Measurements from ENCODE around the gene MRPS6.

MRPS6 gene

DNA sequence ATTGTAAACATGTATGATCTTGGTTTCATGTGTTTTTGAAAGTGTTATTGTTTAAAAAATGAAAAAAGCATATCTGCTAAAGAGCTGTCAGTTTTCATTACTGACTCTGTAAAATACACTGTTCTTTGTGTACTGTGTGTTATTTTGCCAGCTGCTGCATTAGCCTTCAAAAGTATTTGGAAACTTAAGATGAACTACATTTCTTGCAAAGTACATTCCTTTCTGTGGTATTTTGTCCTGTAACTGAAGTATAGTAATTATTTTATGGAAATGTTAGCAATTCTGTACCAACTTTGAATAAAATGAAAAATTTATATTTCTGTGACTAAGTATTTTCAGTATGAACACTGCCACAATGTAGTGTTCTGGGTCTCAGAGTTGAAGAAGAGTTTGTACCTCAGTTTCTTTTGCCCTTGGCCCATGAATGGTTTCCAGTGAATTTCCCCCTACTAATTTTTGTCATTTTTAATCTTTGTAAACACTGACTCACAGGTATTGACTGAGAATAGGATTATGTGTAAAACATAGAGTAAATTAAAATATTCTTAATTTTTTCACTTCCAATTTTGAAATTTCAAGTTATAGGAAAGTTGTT, 32.7 kb downstream of the MRPS6 start:
- DNase-seq, result no peak

DNA sequence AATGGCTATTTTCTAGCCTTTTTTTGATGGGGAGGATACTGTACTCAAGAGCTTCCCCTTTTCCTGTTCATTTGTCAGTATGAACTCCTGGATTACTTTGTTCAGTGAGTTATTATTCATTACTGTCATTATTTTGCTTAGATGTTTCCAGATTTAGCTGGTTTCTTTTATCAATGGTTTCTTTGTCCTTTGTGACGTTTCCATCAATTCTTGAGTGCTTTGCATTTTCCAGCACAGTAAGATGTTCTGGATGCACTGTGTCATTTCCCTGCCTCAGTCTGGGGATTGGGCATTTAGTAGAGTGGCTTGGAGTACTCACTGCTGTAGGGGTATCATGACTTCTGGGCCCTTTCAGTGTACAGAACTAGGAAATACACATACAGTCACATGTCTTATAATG, 34.2 kb downstream of the MRPS6 start:
- no peak for DNase-seq

DNA sequence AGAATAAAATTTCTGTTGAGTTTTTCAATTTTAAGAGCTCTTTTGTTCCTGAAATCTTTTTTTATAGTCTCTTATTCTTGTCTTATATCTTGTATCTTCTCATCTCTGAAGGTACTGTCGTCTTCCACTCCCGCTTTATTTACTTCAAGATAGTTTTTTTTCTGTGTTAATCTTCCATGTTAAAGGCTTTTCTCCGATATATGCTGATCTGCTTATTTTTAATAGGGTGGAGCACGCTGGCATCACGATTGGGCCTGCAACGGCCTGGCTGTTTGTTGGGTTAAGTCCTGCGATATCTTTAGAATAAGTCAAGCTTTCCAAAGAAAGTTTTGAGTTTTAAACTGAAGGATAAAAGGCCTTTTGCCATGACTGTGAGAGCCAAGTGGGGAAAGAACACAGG, 35.7 kb downstream of the MRPS6 start:
- DNase-seq, result no peak

DNA sequence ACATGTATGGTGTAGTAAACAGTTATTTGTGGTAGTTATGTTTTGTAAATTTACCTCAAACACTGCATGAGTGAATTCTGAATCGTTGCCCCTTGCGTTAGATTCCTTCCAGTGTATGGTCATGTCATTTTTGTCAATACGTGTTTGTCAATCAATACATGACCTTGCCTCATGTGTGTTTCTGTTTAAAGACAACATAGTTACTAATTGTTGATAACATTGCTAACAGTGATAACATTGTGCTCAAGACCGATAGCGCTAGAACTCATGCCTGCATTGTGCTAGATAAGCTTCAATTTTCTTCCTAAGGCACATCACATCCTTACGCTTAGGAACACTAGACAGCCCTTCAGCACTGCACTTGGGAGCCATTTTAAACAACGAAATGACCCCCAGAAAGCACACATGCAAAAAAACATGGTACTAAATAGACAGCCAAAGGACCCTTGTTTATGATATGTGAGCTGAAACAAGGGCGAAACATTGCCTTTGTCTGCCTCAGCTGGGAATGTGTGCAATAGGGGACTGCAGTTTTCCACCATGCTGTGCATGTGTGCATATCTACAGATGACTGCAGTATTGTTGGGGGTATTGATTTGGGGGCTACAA, 37.3 kb downstream of the MRPS6 start:
- DNase-seq, result no peak

DNA sequence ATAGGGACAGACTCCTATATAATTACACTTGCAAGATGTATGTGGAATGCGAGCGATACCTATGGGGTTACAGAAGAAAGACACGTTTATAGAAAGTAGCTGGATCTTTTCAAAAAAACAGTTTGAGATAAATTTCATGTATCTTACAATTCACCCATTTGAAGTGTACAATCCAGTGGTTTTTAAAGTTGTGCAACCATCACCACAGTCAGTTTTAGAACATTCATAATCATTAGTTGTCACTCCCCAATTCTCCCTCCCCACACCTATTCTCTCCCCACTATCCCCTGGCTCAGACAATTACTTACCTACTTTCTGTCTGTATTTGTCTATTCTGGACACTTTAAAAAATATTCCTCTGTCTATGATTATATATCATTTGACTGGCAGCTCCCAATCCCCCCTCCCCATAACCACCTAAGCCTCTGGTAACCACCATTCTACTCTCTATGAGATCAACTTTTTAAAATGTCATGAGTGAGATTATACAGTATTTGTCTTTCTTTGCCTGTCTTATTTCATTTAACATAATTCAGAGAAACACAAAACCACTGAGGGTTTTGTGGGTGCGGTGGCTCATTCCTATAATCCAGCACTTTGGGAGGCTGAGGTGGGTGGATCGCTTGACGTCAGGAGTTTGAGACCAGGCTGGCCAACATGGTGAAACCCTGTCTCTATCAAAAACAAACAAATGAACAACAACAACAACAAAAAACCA, 39.1 kb downstream of the MRPS6 start:
- no peak for DNase-seq

DNA sequence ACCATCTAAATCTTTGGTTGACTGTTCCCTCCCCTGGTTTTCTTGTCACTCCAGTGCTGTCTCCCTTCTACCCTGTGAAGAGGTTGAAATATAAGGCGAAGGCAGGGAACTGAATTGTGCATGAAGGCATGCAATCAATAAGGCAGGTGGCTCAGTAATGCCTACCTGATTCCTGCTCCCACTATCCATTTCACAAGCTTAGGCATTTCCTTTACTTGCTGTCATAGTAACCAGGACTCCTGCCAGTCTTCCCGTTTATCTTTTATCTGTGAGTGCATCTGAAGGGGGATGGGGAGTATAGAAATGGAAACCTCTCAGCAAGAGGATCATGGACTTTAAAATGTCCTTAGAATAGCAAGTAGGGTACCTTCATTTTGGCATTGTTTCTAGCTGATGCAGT, 40.5 kb downstream of the MRPS6 start:
- DNase-seq, result no peak

DNA sequence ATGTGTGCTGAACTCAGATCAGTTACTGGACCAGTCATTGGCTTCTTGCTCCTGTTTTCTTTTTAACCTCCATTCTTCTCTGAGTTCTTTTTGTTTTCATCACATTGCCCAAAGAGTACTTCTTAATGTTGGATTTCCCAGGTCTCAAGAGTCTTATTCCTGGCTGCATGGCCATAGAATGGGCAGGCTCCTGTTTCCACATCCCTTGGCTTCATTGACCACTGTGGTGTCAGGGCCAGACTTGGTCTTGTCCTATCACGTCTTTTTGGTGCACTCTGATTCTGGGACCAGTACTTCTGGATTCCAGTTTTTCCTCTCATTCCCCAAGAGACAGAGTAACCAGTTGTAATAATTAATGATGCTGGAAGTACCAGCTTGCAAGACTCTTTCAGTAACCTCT, 41.8 kb downstream of the MRPS6 start:
- no peak for DNase-seq

DNA sequence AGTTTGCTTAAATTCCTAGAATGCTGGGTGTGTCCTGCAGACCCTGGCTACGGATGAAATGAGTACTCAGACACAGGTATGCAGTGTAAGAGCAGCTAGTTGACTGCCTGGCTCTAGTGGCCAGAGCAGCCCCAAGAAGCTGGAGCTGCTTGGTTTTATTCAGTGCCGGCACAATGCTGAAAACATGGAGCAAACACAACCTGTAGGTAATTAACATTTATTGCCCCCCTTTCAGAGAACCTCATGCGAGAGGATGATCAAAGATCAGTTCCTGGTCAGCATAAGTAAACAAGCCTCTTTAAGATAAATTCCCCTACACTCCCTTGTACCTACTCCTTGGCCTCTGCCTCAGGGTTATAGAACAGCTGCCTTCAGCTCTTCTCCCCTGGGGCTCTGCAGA, 43.2 kb downstream of the MRPS6 start:
- DNase-seq, result no peak

DNA sequence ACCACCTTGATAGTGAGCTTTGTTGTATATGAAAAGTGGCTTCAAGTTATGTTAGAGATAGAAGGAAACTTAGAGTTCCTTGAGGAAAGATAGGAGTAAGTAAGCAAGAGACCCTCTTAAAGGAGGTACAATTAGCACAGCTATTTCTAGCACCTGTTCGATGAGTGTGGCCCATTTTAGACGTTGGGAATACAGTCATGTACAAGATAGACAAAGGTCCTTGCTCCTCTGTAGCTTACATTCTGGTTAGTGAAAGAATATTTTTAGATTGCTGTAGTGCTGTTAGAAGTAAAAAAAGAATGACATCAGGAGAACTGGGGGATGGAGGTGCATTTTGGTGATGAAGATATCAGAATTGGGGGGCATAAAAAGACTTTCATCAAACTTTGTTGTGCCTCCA, 47.5 kb downstream of the MRPS6 start:
- no peak for DNase-seq

DNA sequence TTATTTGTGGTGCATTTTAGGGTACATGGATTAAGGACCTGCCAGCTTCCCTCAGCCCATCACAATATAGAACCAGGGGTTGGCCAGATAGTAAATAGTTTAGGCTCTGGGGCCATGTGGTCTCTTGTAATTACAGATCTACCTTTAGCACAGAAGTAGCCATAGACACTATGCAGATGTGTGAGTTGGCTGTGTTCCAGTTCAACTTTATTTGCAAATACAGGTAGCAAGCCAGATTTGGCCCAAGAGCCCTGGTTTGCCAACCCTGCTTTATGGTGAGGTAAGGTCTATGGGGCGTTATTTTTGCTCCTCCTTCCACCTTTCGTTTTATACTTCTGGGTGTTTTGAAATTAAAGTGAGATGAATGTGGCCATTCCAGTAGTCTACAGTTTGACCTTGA, 48.7 kb downstream of the MRPS6 start:
- no peak for DNase-seq

DNA sequence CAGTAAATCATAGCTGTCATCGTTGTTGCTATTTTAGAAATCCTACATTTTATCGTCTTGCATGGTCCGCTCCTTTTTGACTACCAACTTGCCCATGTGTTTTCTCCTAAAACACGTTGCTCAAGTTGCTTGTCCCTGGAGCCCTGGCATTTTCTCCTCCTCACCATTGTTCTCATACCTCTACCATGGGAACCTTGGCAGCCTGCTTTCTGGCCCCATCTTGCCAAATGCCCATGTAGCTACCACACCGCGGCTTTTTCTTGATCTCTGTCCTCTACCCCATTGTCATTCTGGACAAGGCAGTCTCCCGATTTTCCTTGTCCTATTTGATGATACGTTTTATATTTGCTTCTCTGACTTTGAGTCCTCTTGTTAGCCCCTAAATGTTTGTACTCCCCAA, 50.2 kb downstream of the MRPS6 start:
- DNase-seq, result no peak

DNA sequence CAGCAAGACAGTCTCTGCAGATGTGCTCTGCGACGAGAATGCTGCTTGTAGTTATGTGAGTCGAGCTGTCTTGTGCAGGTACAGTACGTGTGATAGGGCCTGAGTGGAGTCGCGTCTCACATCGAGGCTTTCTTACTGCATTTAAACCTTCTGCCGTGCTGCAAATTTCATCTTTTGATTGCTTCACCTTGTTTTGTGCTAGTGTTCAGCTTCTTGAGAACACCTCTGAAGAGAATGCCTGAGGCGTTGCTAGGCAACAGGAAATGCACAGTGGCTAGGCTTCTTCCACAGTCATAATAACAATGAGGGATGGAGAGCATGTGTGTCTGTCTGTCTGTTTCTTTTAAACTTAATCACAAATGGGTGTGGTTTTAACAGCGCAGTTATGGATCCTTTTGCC, 52.9 kb downstream of the MRPS6 start:
- DNase-seq, result no peak

DNA sequence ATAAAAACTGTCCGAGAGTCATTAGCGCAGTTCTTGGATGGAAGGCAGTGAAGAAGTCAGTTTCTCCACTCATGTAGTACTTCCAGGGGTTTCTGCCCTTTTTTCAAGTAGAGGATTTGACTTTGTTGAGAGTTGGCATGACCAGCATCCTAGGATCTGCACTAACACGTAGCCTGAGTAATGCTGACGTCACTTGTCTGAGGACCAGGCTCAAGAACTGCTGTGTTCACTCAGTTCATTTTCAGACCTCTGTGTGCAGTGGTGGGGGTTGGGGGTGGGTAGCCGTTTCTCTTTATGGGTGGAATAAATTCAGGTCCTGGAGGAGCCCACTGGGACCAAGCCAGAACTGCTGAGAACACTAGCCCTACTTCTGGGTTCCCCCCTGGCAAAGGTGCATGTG, 53.3 kb downstream of the MRPS6 start:
- DNase-seq, result no peak

DNA sequence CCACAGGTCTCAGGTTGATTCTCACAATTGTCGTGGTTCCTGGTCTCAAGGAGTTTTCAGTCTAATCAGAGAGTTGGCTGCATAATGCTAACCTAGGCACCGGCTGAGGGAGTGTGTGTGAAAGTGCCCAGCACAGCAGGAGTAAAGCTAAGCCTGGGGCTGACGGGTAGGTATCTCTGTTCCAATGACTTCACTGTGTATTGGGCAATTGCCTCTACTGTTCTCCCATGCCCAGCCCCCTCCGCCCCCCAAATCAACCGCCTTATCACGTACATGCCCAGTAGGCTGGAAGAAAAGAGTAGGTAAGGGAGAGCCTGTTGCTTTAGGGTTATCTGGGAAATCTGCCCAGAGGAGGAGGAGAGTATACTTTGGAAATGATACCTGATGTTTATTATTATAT, 54.7 kb downstream of the MRPS6 start:
- no peak for DNase-seq

DNA sequence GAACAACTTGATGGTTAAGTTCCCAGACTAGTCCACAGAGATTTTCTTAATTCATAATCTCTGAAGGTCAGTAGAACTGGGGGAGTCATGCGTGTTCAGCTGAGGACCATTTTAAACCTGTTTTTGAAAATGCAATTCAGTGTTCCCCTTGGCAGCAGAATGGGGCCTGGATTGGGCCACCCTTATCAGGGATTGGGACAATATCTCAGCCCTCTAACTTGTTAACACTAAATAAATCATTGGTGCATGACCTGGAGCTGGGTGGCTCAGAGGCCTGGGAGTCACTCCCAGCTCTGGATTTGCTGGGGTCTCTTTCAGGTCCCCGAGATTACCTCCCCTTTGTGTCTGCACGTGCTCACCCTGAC, 55.3 kb downstream of the MRPS6 start:
- DNase-seq, result no peak

DNA sequence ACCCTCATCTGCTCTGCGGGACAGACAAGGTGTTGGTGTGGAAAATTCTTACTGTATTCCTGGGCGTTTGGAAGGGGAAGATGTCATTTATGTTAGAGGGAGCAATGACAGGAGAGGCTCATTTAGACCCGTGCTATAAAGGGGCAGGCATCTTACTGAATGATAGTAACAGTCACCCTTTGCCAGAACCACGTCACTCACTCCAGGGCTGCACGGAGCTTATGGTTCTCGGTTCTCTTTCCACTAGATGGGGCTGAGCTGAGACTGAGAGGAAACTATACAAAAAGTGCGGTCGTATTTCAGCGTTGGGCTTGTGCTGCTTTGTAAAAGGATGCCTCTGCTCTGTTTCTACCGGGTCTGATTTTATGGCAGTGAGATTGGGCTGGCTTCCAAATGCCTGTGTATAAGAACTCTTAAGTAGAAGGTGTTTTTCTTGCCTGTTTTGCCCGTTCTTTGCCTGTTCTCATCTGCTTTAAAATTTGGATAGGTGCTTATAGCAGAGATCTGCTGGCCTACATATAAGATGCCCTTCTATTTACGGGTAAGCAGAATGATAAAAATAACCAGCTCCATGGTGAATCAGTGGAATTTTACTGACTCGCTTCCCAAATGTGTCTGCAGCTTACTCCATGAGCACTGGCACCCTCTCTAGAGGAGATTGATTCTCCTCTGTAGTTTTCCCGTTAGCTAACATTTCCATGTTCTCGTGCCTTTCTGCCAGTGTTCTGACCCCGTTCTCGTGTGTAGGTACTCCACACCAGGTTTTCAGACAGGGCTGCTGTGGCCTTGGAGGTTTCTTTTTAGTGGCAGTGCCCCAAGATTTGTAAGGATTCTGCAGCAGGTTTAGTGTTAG, 55.9 kb downstream of the MRPS6 start:
- DNase-seq, result peak; percentile 62

DNA sequence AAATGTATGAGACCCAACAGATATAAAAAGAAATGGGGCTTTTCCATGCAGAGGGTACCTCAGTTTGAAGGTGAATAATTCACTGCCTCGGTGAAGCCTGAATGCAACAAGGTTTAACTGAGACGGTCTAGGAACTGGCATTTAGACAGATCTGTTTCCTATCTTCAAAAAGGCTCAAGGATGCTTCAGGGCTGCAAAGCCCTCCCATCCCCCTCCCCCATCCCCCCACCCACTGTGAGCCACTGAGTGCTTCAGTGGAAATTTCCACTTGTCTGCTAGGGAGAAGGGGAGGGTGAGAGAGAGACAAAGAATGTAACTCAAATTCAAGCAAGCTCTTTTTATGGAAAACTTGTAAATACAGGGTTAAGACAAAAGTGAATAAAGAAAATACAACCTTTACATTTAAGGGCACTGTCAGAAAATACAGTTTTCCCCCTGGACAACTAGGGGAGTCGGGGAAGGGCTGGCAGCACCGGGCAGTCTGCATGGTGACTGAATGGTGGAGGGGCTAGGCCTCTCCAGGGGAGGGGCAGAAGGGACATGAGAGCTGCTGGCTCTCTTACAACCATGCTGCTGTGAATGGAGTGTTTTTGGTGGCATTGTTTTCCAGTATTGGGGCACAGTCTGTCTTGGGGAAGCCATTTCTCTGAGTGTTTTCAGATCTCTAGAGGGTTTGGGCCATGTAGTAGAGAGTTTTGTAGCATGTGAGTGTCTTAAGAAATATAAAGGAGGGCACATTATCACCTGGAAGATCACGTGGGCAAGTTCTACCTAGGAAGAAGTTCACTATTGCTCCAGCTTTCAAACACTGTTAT, 56.7 kb downstream of the MRPS6 start:
- no peak for DNase-seq

DNA sequence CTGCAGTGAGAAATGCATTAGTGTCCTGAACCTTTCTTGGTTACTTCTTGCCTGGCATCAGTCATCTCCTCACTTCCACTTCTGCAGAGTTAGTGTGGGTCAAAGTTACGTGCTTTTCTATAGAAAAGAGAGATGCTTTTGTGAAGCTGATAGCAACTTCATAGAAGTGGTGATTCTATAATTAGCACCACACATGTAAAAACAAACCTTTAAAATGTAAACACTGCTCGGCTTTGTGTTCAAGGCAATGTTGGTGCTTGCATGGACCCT, 57.3 kb downstream of the MRPS6 start:
- DNase-seq, result no peak

DNA sequence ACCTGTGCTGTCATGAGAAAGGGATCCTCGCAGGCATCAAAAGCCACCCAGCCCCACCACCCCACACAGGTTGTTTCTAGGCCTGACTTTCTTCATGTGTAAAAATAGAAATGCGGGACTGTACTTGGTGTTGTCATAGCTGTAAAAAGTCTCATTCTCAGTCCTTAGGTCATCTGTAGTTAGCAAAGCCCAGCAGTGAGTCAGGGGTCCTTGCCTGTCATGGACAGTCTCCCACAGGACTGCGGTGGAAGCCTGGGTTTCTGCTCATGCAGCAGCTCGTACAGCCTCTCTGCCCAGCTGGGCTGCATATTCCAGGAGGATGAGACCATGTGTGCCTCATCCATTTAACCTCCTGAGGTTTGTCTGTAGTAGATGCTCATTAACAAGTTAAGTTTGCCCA, 58.2 kb downstream of the MRPS6 start:
- DNase-seq, result no peak

DNA sequence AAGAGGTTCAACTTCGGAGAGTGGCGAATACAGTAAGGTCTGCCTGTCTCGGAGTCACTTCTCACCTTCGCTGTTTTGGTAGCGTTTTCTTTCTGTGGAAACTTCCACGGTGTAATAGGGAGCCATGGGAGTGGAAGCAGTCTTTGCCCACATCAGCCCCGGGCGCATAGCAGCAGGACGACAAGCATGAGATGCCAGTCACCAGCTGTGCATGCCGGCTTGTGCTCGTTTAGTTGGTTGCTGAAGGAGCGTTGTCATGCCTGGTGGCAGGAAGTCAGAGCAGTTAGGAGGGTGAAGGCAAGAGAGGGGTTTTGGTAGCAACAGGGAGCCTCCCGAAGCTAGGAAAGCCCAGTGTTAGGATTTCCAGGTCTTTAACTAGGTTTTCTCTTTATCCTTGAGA, 58.8 kb downstream of the MRPS6 start:
- no peak for DNase-seq

DNA sequence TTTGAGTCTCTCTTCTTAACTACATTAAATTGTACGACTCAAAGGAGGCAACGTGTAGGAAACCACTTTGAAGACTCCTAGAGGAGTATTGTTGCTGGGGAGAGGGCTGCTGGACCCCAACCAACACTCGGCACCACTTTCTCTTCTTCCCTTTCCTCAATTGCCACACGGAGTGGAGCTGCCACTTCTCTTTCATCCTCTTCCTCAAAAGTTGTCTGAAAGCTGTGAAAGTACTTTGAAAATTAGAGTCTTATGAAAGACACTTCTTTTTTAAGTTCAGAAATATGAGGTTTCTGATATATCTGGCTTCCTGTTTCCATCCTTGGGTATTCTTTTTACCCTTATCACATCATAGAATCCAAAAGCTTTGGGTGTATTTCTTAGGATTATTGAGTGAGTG, 59.5 kb downstream of the MRPS6 start:
- DNase-seq, result no peak

DNA sequence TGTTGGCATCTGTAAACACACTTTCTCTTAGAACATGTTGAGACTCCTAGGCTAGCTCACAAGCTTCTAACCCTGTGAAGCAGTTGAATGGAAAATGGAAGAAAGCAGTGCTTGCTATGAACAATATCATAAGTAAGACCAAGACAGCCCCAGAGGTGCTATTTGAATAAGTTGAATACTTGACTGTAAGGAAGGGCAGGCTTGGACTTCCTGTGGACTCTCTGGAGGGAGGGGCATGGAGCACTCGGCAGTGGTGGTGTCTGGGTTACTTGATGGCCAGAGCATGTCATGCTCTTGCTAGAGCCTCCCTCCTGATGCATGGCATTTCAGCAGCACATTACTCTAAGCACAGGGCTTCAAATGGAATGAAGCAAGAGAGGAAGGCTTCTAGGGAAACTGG, 60.0 kb downstream of the MRPS6 start:
- DNase-seq, result no peak

DNA sequence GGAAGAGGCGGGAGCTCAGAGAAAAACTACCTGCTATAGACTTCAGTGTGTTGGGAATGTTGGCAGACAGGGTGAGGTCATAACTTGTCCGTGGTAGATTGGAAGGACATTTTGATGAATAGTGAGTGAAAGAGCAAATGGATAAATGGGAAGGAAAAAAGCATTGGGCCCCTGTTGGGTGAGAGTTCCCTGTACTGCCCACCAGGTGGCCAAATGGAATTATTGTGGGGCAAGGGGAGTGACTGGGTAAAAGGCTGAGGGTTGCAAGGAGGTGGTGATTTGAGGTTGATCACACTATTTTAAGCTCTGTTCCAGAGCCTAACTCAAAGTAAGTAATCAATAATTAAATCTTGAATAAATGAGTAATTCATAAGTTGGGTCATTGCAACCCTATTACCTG, 60.4 kb downstream of the MRPS6 start:
- DNase-seq, result no peak
